SK-N-SH treated with all-trans-retinoic acid at 6 μM for 48 hours (cell line): ENCODE measurements around the gene MCU.

Experiments used
- ATAC-seq: fragments of 200-7000 bp; cut with Tn5 transposase; 3 replicates; pipeline ENCODE4 v1.9.1; 2020; ENCODE audit warnings: mild to moderate bottlenecking, moderate library complexity
- ARNTL ChIP-seq: fragments of 450-650 bp; formaldehyde crosslinking; IDR thresholded peaks from 2 replicates; pipeline ENCODE4 v1.5.0; 2020; ENCODE audit warnings: low read depth, mild to moderate bottlenecking, moderate library complexity, borderline replicate concordance
- BACH2 ChIP-seq: fragments of 250-450 bp; sonication (Bioruptor Pico); IDR thresholded peaks from 2 replicates; pipeline ENCODE4 v1.9.0; 2021; ENCODE audit warnings: mild to moderate bottlenecking, borderline replicate concordance
- CREB5 ChIP-seq: fragments of 250-450 bp; sonication (Bioruptor Pico); IDR thresholded peaks from 2 replicates; pipeline ENCODE4 v1.5.1; 2020; ENCODE audit warnings: low read depth, mild to moderate bottlenecking, moderate library complexity
- CSDC2 ChIP-seq: fragments of 250-450 bp; sonication (Bioruptor Pico); IDR thresholded peaks from 2 replicates; pipeline ENCODE4 v1.5.0; 2020; ENCODE audit warnings: mild to moderate bottlenecking, moderate library complexity
- ESRRG ChIP-seq: fragments of 250-450 bp; sonication (Bioruptor Pico); IDR thresholded peaks from 2 replicates; pipeline ENCODE4 v1.6.1; 2021; ENCODE audit warnings: mild to moderate bottlenecking
- GLIS3 ChIP-seq: fragments of 250-450 bp; sonication (Bioruptor Pico); IDR thresholded peaks from 2 replicates; pipeline ENCODE4 v1.5.0; 2020; ENCODE audit warnings: mild to moderate bottlenecking, moderate library complexity
- ISL1 ChIP-seq: fragments of 250-450 bp; sonication (Bioruptor Pico); IDR thresholded peaks from 2 replicates; pipeline ENCODE4 v2.1.2; 2022; ENCODE audit warnings: mild to moderate bottlenecking, moderate library complexity
- PATZ1 ChIP-seq: fragments of 250-450 bp; sonication (Bioruptor Pico); IDR thresholded peaks from 2 replicates; pipeline ENCODE4 v1.8.0; 2020; ENCODE audit warnings: mild to moderate bottlenecking, moderate library complexity, borderline replicate concordance
- POU6F1 ChIP-seq: fragments of 250-450 bp; sonication (Bioruptor Pico); IDR thresholded peaks from 2 replicates; pipeline ENCODE4 v1.8.0; 2021; ENCODE audit warnings: low read depth, mild to moderate bottlenecking, moderate library complexity, borderline replicate concordance
- PPARA ChIP-seq: fragments of 250-450 bp; sonication (Bioruptor Pico); IDR thresholded peaks from 2 replicates; pipeline ENCODE4 v1.5.0; 2020; ENCODE audit warnings: mild to moderate bottlenecking, borderline replicate concordance
- RARB ChIP-seq: fragments of 250-450 bp; sonication (Bioruptor Pico); IDR thresholded peaks from 2 replicates; pipeline ENCODE4 v1.8.0; 2021; ENCODE audit warnings: mild to moderate bottlenecking, moderate library complexity
- SNAI2 ChIP-seq: fragments of 250-450 bp; sonication (Bioruptor Pico); IDR thresholded peaks from 2 replicates; pipeline ENCODE4 v1.5.0; 2020; ENCODE audit warnings: mild to moderate bottlenecking, moderate library complexity
- TCF4 ChIP-seq: fragments of 250-450 bp; sonication (Bioruptor Pico); IDR thresholded peaks from 2 replicates; pipeline ENCODE4 v1.8.0; 2021; ENCODE audit warnings: mild to moderate bottlenecking, moderate library complexity, borderline replicate concordance
- TOX ChIP-seq: fragments of 250-450 bp; sonication (Bioruptor Pico); IDR thresholded peaks from 2 replicates; pipeline ENCODE4 v1.8.0; 2021; ENCODE audit warnings: mild to moderate bottlenecking, moderate library complexity, borderline replicate concordance
- ZC3H10 ChIP-seq: fragments of 250-450 bp; sonication (Bioruptor Pico); IDR thresholded peaks from 2 replicates; pipeline ENCODE4 v1.5.1; 2021; ENCODE audit warnings: mild to moderate bottlenecking, moderate library complexity
- ZFP3 ChIP-seq: fragments of 250-450 bp; sonication (Bioruptor Pico); IDR thresholded peaks from 2 replicates; pipeline ENCODE4 v1.5.0; 2020; ENCODE audit warnings: mild to moderate bottlenecking, moderate library complexity
- ZFP30 ChIP-seq: fragments of 450-650 bp; formaldehyde crosslinking; IDR thresholded peaks from 2 replicates; pipeline ENCODE4 v1.5.0; 2022; ENCODE audit warnings: mild to moderate bottlenecking, moderate library complexity
- ZNF565 ChIP-seq: fragments of 450-650 bp; formaldehyde crosslinking; conservative IDR thresholded peaks from 2 replicates; pipeline ENCODE4 v1.5.0; 2020; ENCODE audit warnings: low read depth, mild to moderate bottlenecking, moderate library complexity
- ZNF8 ChIP-seq: fragments of 450-650 bp; formaldehyde crosslinking; IDR thresholded peaks from 2 replicates; pipeline ENCODE4 v1.5.0; 2020; ENCODE audit warnings: mild to moderate bottlenecking, moderate library complexity
- TF ChIP-seq, protein P1 (sequence below): fragments of 250-450 bp; sonication (Bioruptor Pico); IDR thresholded peaks from 2 replicates; pipeline ENCODE4 v1.5.0; 2020; ENCODE audit warnings: mild to moderate bottlenecking, moderate library complexity
- TF ChIP-seq, protein P2 (sequence below): fragments of 250-450 bp; sonication (Bioruptor Pico); IDR thresholded peaks from 2 replicates; pipeline ENCODE4 v1.5.1; 2021; ENCODE audit warnings: mild to moderate bottlenecking, moderate library complexity

Gene MCU

GRCh38 chr10:72759584-72759983 lies 67.6 kb downstream of the MCU start:
- ATAC-seq, result no peak

GRCh38 chr10:72761498-72761897 lies 69.6 kb downstream of the MCU start:
- ATAC-seq, result no peak
- TF ChIP-seq RARB, result no peak

More at GRCh38 chr10:72759584-72759983, 67.6 kb downstream of the MCU start:
- no peak for TF ChIP-seq ARNTL (CRISPR knock-in tag)
- no peak for TF ChIP-seq ISL1 (CRISPR knock-in tag)
- no peak for TF ChIP-seq ZNF565
- TF ChIP-seq PPARA, result no peak
- TF ChIP-seq RARB, result no peak

DNA sequence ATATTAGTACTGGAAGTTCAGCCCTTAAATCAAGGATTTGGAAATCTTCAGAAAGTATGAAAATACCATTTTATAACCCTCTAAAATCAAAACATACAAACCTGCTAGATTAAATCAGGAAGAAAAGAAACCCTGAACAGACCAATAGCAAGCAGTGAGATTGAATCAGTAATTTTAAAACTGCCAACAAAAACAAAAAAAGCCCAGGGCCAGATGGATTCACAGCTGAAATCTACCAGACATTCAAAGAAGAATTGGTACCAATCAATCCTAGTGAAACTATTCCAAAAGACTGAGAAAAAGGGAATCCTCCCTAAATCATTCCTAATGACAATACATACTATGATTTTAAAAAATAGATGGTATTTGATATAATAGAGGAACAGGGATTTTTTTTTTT lies 70.1 kb downstream of the MCU start:
- no peak for ATAC-seq
- TF ChIP-seq ISL1 (CRISPR knock-in tag) (peak; percentile 50), ZFP3 (CRISPR knock-in tag) (no peak), ZFP30 (CRISPR knock-in tag) (no peak), ESRRG (CRISPR knock-in tag) (no peak), TCF4 (CRISPR knock-in tag) (peak; percentile 55; the same call in 1 of the 2 replicates), ZNF8 (CRISPR knock-in tag) (no peak), ZNF565 (no peak)
- TF ChIP-seq, all 23 proteins: peak for 2

DNA sequence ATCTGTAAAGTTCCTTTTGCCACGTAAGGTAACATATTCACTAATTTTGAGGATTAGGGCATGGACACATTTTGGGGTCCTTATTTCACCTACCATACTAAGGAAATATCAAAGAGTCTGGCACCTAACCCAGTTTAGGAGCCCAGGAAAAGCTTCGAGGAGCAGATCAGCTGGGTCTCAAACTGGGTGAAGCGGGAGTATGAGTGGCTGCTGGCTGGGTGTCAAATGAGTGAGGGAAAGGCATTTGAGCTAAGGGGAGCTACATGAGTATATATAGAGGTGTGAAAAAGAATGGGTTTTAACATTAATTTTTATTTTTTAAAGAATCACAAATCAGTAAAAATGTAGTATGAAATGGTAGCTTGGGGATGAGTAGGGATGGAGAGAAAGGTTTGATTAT lies 71.3 kb downstream of the MCU start:
- ATAC-seq, result no peak
- TF ChIP-seq ISL1 (CRISPR knock-in tag) (no peak), BACH2 (no peak), ZFP30 (CRISPR knock-in tag) (no peak), CSDC2 (CRISPR knock-in tag) (no peak), CREB5 (CRISPR knock-in tag) (no peak), ZNF565 (no peak), ESRRG (CRISPR knock-in tag) (no peak), ZFP3 (CRISPR knock-in tag) (no peak)
- TF ChIP-seq, protein P1, sequence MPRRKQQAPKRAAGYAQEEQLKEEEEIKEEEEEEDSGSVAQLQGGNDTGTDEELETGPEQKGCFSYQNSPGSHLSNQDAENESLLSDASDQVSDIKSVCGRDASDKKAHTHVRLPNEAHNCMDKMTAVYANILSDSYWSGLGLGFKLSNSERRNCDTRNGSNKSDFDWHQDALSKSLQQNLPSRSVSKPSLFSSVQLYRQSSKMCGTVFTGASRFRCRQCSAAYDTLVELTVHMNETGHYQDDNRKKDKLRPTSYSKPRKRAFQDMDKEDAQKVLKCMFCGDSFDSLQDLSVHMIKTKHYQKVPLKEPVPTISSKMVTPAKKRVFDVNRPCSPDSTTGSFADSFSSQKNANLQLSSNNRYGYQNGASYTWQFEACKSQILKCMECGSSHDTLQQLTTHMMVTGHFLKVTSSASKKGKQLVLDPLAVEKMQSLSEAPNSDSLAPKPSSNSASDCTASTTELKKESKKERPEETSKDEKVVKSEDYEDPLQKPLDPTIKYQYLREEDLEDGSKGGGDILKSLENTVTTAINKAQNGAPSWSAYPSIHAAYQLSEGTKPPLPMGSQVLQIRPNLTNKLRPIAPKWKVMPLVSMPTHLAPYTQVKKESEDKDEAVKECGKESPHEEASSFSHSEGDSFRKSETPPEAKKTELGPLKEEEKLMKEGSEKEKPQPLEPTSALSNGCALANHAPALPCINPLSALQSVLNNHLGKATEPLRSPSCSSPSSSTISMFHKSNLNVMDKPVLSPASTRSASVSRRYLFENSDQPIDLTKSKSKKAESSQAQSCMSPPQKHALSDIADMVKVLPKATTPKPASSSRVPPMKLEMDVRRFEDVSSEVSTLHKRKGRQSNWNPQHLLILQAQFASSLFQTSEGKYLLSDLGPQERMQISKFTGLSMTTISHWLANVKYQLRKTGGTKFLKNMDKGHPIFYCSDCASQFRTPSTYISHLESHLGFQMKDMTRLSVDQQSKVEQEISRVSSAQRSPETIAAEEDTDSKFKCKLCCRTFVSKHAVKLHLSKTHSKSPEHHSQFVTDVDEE (CRISPR knock-in tag), result no peak
- TF ChIP-seq, protein P2, sequence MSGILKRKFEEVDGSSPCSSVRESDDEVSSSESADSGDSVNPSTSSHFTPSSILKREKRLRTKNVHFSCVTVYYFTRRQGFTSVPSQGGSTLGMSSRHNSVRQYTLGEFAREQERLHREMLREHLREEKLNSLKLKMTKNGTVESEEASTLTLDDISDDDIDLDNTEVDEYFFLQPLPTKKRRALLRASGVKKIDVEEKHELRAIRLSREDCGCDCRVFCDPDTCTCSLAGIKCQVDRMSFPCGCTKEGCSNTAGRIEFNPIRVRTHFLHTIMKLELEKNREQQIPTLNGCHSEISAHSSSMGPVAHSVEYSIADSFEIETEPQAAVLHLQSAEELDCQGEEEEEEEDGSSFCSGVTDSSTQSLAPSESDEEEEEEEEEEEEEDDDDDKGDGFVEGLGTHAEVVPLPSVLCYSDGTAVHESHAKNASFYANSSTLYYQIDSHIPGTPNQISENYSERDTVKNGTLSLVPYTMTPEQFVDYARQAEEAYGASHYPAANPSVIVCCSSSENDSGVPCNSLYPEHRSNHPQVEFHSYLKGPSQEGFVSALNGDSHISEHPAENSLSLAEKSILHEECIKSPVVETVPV, result no peak

- TF ChIP-seq CREB5 (CRISPR knock-in tag) (peak; percentile 88; the same call in 1 of the 2 replicates), POU6F1 (CRISPR knock-in tag) (peak; percentile 97), ISL1 (CRISPR knock-in tag) (peak; percentile 99), PATZ1 (CRISPR knock-in tag) (peak; percentile 69; the same call in 1 of the 2 replicates), GLIS3 (CRISPR knock-in tag) (peak; percentile 93; the same call in 1 of the 2 replicates), TOX (CRISPR knock-in tag) (no peak), TCF4 (CRISPR knock-in tag) (peak; percentile 58; the same call in 1 of the 2 replicates), ESRRG (CRISPR knock-in tag) (peak; percentile 96), SNAI2 (CRISPR knock-in tag) (peak; percentile 83; the same call in 1 of the 2 replicates), ZC3H10 (CRISPR knock-in tag) (0 out of 2 replicates have a peak, but pooled peaks have one; percentile 40), ZNF565 (no peak), PPARA (no peak)
- TF ChIP-seq, protein P2, result peak; percentile 94
- peak; percentile 96 for ATAC-seq
Measured at GRCh38 chr10:72764151-72764550, 72.2 kb downstream of the MCU start.
